Skeletal muscle satellite cell (primary cell): ENCODE measurements around the gene NUDT9. TPM values are rescaled to one million over a fixed set of nuclear protein-coding genes. Genes with fewer than 3 reads are reported as not detected.
A peak's percentile ranks its signal among the peaks of the same experiment; 100 is the strongest.

ENCODE experiments used
- H3K27me3 ChIP-seq: 2 replicates; pipeline ENCODE4 v1.7.0; 2013; ENCODE audit warnings: low read length; ENCODE audit not compliant: control insufficient read depth, insufficient read depth
- H3K36me3 ChIP-seq: 2 replicates; pipeline ENCODE4 v1.7.0; 2013; ENCODE audit warnings: mild to moderate bottlenecking, control low read depth, low read length; ENCODE audit not compliant: insufficient read depth
- H3K4me1 ChIP-seq: 2 replicates; pipeline ENCODE4 v1.7.0; 2013; ENCODE audit warnings: low read length; ENCODE audit not compliant: control insufficient read depth, insufficient read depth
- H3K4me2 ChIP-seq: 2 replicates; pipeline ENCODE4 v1.7.0; 2013; ENCODE audit warnings: mild to moderate bottlenecking, low read length
- H3K4me3 ChIP-seq: 2 replicates; pipeline ENCODE4 v1.7.0; 2013; ENCODE audit warnings: low read length
- H3K9ac ChIP-seq: 2 replicates; pipeline ENCODE4 v1.7.0; 2013; ENCODE audit warnings: mild to moderate bottlenecking, low read depth, low read length, moderate library complexity
- H3K9me3 ChIP-seq: replicated peaks from 2 replicates; pipeline ENCODE4 v1.7.0; 2013; ENCODE audit warnings: mild to moderate bottlenecking, control low read depth, low read length
- small RNA-seq: library from RNA; depleted of rRNA; stranded (forward); fragments of <200 nt; gene quantifications from one replicate; pipeline ENCODE3, GENCODE V24; 2012

Gene NUDT9

DNA sequence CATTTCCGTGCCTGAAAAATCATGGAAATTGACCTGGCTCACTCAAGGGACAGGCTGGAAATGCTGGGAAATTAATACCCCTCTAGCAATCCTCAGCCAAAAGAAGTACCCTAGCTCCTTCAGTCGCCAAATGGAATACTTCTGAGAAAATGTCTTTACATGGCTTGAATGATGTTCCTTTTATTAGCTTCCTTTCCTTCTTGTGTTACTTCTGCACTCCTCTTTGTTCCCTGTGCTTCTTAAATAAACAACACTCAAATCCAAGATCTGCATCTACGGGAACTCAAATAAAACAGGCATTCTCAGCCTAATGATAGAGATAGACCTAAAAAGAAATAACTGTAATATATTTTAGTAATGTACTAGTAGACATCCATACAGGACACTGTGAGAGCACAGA, 70.7 kb downstream of the NUDT9 start:
- Histone ChIP-seq H3K4me2 (no peak overlapping the region), H3K27me3 (no peaks in the 10 kb centered on the region), H3K4me1 (peaks cover 3% of the 10 kb centered on the region), H3K4me3 (no peak overlapping the region), H3K36me3 (no peaks in the 10 kb centered on the region), H3K9ac (no peak overlapping the region), H3K9me3 (no peaks in the 10 kb centered on the region)

DNA sequence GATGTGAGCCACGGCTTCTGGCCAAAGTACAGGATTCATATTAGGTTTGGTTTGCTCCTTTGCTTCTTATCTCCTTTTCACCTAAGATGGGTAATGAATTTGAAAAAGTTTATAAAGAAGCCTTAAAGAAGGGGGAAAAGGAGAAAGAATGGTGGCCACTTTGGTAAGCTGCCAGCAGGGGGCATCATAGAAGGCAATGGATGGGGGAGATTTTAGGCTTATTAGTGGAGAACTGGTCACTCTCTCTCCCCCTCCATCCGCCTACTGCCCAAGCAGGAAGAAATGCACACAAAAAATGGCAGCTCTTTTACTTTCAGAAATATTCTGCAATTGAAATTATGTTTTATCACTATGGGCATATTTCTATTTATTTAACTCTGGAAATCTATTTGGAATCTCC, 74.8 kb downstream of the NUDT9 start:
- no peaks in the 10 kb centered on the region for H3K36me3 ChIP-seq
- H3K9ac ChIP-seq, result no peak overlapping the region
- peaks cover 7% of the 10 kb centered on the region for H3K4me1 ChIP-seq
- no peaks in the 10 kb centered on the region for H3K9me3 ChIP-seq
- no peak overlapping the region for H3K4me2 ChIP-seq
- no peaks in the 10 kb centered on the region for H3K27me3 ChIP-seq
- H3K4me3 ChIP-seq, result no peak overlapping the region

GRCh38 chr4:87497578-87497977, 75.2 kb downstream of the NUDT9 start:
- H3K9me3 ChIP-seq, result no peaks in the 10 kb centered on the region
- H3K4me1 ChIP-seq, result peaks cover 11% of the 10 kb centered on the region
- no peaks in the 10 kb centered on the region for H3K36me3 ChIP-seq
- H3K4me3 ChIP-seq, result no peak overlapping the region
- no peaks in the 10 kb centered on the region for H3K27me3 ChIP-seq
- no peak overlapping the region for H3K9ac ChIP-seq
- H3K4me2 ChIP-seq, result no peak overlapping the region

- Histone ChIP-seq H3K27me3 (no peaks in the 10 kb centered on the region), H3K4me3 (peak overlapping the region; percentile 54), H3K9me3 (no peaks in the 10 kb centered on the region), H3K4me1 (peaks cover 19% of the 10 kb centered on the region), H3K4me2 (peak overlapping the region; percentile 78), H3K36me3 (no peaks in the 10 kb centered on the region), H3K9ac (peak overlapping the region; percentile 17)
These were observed 76.1 kb downstream of the NUDT9 start for GRCh38 chr4:87498446-87498900.

GRCh38 chr4:87499403-87500091, 77.2 kb downstream of the NUDT9 start:
- Histone ChIP-seq H3K27me3 (no peaks in the 10 kb centered on the region), H3K36me3 (no peaks in the 10 kb centered on the region), H3K9ac (no peak overlapping the region), H3K4me2 (no peak overlapping the region), H3K4me1 (peaks cover 19% of the 10 kb centered on the region), H3K4me3 (no peak overlapping the region), H3K9me3 (no peaks in the 10 kb centered on the region)

GRCh38 chr4:87500092-87500462, 77.7 kb downstream of the NUDT9 start:
- no peaks in the 10 kb centered on the region for H3K9me3 ChIP-seq
- no peak overlapping the region for H3K4me2 ChIP-seq
- H3K27me3 ChIP-seq, result no peaks in the 10 kb centered on the region
- H3K9ac ChIP-seq, result no peak overlapping the region
- H3K4me3 ChIP-seq, result no peak overlapping the region
- peaks cover 19% of the 10 kb centered on the region for H3K4me1 ChIP-seq
- no peaks in the 10 kb centered on the region for H3K36me3 ChIP-seq

- Histone ChIP-seq H3K4me3 (no peak overlapping the region), H3K4me2 (no peak overlapping the region), H3K9me3 (no peaks in the 10 kb centered on the region), H3K4me1 (peaks cover 34% of the 10 kb centered on the region), H3K36me3 (no peaks in the 10 kb centered on the region), H3K27me3 (no peaks in the 10 kb centered on the region), H3K9ac (no peak overlapping the region)
These were observed 80.3 kb downstream of the NUDT9 start for GRCh38 chr4:87502580-87503238.

DNA sequence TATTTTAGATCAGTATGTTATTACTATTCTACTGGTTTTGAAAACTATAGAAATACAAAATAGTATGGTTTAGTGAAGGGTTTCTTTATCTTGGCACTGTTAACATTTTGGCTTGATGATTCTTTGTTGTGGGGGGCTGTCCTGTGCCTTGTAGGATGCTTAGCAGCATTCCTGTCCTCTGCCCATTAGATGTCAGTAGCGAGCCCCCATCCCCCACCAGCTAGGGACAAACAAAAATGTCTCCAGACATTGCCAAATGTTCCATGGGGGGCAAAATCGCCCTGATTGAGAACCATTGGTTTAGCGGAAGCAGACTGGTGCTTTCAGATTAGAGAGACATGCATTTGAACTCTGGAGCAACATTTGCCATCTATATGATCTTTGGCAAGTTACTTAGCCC, 83.5 kb downstream of the NUDT9 start:
- H3K9ac ChIP-seq, result no peak overlapping the region
- no peak overlapping the region for H3K4me3 ChIP-seq
- peaks cover 31% of the 10 kb centered on the region for H3K4me1 ChIP-seq
- H3K27me3 ChIP-seq, result no peaks in the 10 kb centered on the region
- H3K4me2 ChIP-seq, result no peak overlapping the region
- no peaks in the 10 kb centered on the region for H3K9me3 ChIP-seq
- H3K36me3 ChIP-seq, result no peaks in the 10 kb centered on the region

DNA sequence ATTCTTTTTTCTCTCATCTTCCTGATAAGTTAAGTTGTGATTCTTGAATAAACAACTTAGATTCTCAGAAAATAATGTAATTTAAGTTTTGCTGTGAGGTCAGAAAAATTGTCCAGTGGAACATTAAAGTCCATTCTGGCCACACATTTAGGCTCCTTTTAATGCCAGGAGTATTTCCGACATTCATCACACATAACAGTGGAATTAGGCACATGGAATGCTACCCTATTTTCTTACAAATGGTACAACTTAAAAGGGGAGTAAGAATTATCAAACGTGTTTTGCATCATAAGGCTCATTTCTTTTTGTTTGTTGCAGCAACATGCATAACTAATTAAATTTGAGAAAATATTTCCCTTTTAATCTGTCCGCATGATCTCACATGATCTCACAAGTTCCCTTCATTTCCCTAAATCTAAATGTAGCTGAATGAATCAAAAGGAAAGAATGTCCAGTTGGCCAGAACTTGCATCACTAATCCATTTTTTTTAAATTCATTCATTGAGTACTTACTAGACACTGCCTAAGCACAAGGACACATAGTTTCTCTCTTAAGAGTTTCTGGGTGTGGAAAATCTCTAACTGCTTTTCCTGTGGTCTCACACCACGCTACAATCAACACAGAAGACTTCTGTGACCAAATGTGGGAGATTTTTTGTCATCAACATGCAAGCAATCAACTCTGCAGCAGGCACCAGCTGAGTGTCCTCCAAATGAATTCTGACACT, 84.8 kb downstream of the NUDT9 start:
- Histone ChIP-seq H3K9me3 (no peaks in the 10 kb centered on the region), H3K4me1 (peaks cover 30% of the 10 kb centered on the region), H3K27me3 (no peaks in the 10 kb centered on the region), H3K4me3 (peak overlapping the region; percentile 22), H3K4me2 (peak overlapping the region; percentile 65), H3K36me3 (no peaks in the 10 kb centered on the region), H3K9ac (peak overlapping the region; percentile 38)

Small RNAs within 50 kb of the gene (small RNA-seq; reads per million reads assigned to genes)
- not detected for gene RN7SL681P
